SK-N-SH (cell line): ENCODE measurements around the gene SLITRK6. TPM values are rescaled to one million over a fixed set of nuclear protein-coding genes. Genes with fewer than 3 reads are reported as not detected.

Experiments
- CTCF ChIA-PET: fragments of 300-600, 350-600 bp; formaldehyde crosslinking; extraction: SDS; loops from one replicate; lab custom pipeline; 2021; lab: Yijun Ruan, JAX
- POLR2A ChIA-PET: fragments of 350-600 bp; sonication (Branson Sonifier 250); formaldehyde crosslinking; extraction: SDS; loops from one replicate; lab custom pipeline; 2020; ENCODE audit warnings: antibody characterized with exemption, inconsistent platforms; lab: Yijun Ruan, JAX
- DNase-seq: peaks from one replicate; pipeline ENCODE4 v3.0.0; 2012
- H2AFZ ChIP-seq: fragments of 200-600 bp; sonication (generic); 2 replicates; pipeline ENCODE4 v1.8.1; 2016; ENCODE audit warnings: antibody characterized with exemption, mild to moderate bottlenecking, low read depth
- H3F3A ChIP-seq: fragments of 200-600 bp; sonication (generic); replicated peaks from 2 replicates; pipeline ENCODE3; 2016; ENCODE audit warnings: antibody characterized with exemption, mild to moderate bottlenecking; ENCODE audit not compliant: insufficient read depth
- H3K27ac ChIP-seq, 2 experiments: fragments of 200-500 bp in 1 of 2; fragments of 200-600 bp in 1 of 2; sonication (Bioruptor generic) in 1 of 2; sonication (generic), shearing (Covaris generic) in 1 of 2; 2 replicates each; pipeline versions ENCODE4 v1.5.1 to v1.6.1; 2014 to 2016; ENCODE audit warnings: low read depth in 2 of 2, inconsistent platforms in 1 of 2, low read length in 1 of 2, mild to moderate bottlenecking in 1 of 2, mixed read lengths in 1 of 2
- H3K27me3 ChIP-seq: fragments of 200-600 bp; sonication (generic), shearing (Covaris generic); 2 replicates; pipeline ENCODE4 v1.6.1; 2016; ENCODE audit warnings: mixed run types; ENCODE audit not compliant: insufficient read depth
- H3K36me3 ChIP-seq, 2 experiments: fragments of 200-500 bp in 1 of 2; fragments of 200-600 bp in 1 of 2; sonication (Bioruptor generic) in 1 of 2; sonication (generic) in 1 of 2; replicated peaks in 1 of 2; 2 replicates each; pipeline versions ENCODE3 to v1.5.1; 2014 to 2016; ENCODE audit warnings: low read length in 1 of 2, mild to moderate bottlenecking in 1 of 2; ENCODE audit not compliant: insufficient read depth in 2 of 2, control insufficient read depth in 1 of 2
- H3K4me1 ChIP-seq, 2 experiments: fragments of 200-500 bp in 1 of 2; fragments of 200-600 bp in 1 of 2; sonication (Bioruptor generic) in 1 of 2; sonication (generic), shearing (Covaris generic) in 1 of 2; 2 replicates each; pipeline versions ENCODE4 v1.5.1 to v1.6.1; 2014 to 2016; ENCODE audit warnings: low read depth in 1 of 2, low read length in 1 of 2, mixed run types in 1 of 2; ENCODE audit not compliant: insufficient read depth in 2 of 2, control insufficient read depth in 1 of 2
- H3K4me2 ChIP-seq: fragments of 200-600 bp; sonication (generic), shearing (Covaris generic); 2 replicates; pipeline ENCODE4 v1.6.1; 2017; ENCODE audit warnings: mixed run types
- H3K4me3 ChIP-seq, 2 experiments: fragments of 200-500 bp in 1 of 2; fragments of 200-600 bp in 1 of 2; sonication (Bioruptor generic) in 1 of 2; sonication (generic), shearing (Covaris generic) in 1 of 2; 2 replicates each; pipeline versions ENCODE4 v1.5.1 to v1.8.1; 2014 to 2016; ENCODE audit warnings: low read depth in 2 of 2, inconsistent platforms in 1 of 2, low read length in 1 of 2, mild to moderate bottlenecking in 1 of 2, mixed read lengths in 1 of 2, moderate library complexity in 1 of 2
- H3K79me2 ChIP-seq: fragments of 200-600 bp; sonication (generic); 2 replicates; pipeline ENCODE4 v1.8.1; 2017; ENCODE audit warnings: mild to moderate bottlenecking; ENCODE audit not compliant: insufficient read depth
- H3K9ac ChIP-seq: fragments of 200-600 bp; sonication (generic); 2 replicates; pipeline ENCODE4 v1.6.1; 2017; ENCODE audit warnings: mixed run types
- H3K9me2 ChIP-seq: fragments of 200-600 bp; sonication (generic); 2 replicates; pipeline ENCODE4 v1.6.1; 2017; ENCODE audit warnings: mixed run types
- H3K9me3 ChIP-seq: fragments of 200-600 bp; sonication (generic); 2 replicates; pipeline ENCODE4 v1.6.1; 2017; ENCODE audit warnings: mixed run types, mild to moderate bottlenecking, moderate library complexity
- H4K20me1 ChIP-seq: fragments of 200-600 bp; sonication (generic); 2 replicates; pipeline ENCODE4 v1.6.1; 2017; ENCODE audit warnings: mild to moderate bottlenecking, mixed run types; ENCODE audit not compliant: insufficient read depth
- CHD2 ChIP-seq: fragments of 150-350 bp; IDR thresholded peaks from 2 replicates; pipeline ENCODE4 v1.6.1; 2018; ENCODE audit warnings: low read length; ENCODE audit not compliant: partially characterized antibody
- CTCF ChIP-seq: fragments of 200-600 bp; sonication (generic); IDR thresholded peaks from 2 replicates; pipeline ENCODE4 v1.6.1; 2017; ENCODE audit warnings: antibody characterized with exemption, mild to moderate bottlenecking, moderate library complexity
- EP300 ChIP-seq, 2 experiments: IDR thresholded peaks; 2 replicates each; pipeline versions ENCODE4 v1.4.0 to v1.6.1; 2012; ENCODE audit warnings: borderline replicate concordance in 1 of 2, low read depth in 1 of 2, low read length in 1 of 2
- EZH2phosphoT487 ChIP-seq: fragments of 200-600 bp; sonication (generic); IDR thresholded peaks from 2 replicates; pipeline ENCODE4 v1.6.1; 2017; ENCODE audit warnings: low read depth, mixed run types, mild to moderate bottlenecking, antibody characterized with exemption, moderate library complexity, borderline replicate concordance
- FOSL2 ChIP-seq: IDR thresholded peaks from 2 replicates; pipeline ENCODE4 v1.4.0; 2012; ENCODE audit warnings: low read depth, mild to moderate bottlenecking, moderate library complexity, borderline replicate concordance
- FOXJ3 ChIP-seq: sonication (generic); formaldehyde crosslinking; IDR thresholded peaks from 2 replicates; pipeline ENCODE4 v1.5.1; 2020; ENCODE audit warnings: mild to moderate bottlenecking, missing genetic modification reagents
- JUND ChIP-seq: IDR thresholded peaks from 2 replicates; pipeline ENCODE4 v1.4.0; 2012
- POLR2AphosphoS5 ChIP-seq: IDR thresholded peaks from 2 replicates; pipeline ENCODE4 v1.6.1; 2012; ENCODE audit warnings: low read depth, low read length
- RFX5 ChIP-seq: IDR thresholded peaks from 2 replicates; pipeline ENCODE4 v1.6.1; 2012; ENCODE audit warnings: mild to moderate bottlenecking, improper control_type of control experiment, low read length
- TEAD4 ChIP-seq: IDR thresholded peaks from 2 replicates; pipeline ENCODE4 v1.4.0; 2012; ENCODE audit warnings: mild to moderate bottlenecking, borderline replicate concordance; ENCODE audit not compliant: insufficient read depth
- USF1 ChIP-seq: IDR thresholded peaks from 2 replicates; pipeline ENCODE4 v1.4.0; 2012; ENCODE audit warnings: low read depth, borderline replicate concordance
- WGBS: methylation state at CpG from one replicate; pipeline ENCODE4 v1.1.6; 2017; ENCODE audit warnings: low lambda C conversion rate; 5-methylcytosine and 5-hydroxymethylcytosine counted together
- polyA plus RNA-seq, 3 experiments: library from polyadenylated mRNA; depleted of rRNA; stranded (reverse); fragments of >200 nt; gene quantifications; 2 replicates each; pipeline ENCODE4 v1.2.3, GENCODE V29; 2012
- TF ChIP-seq, protein P1 (sequence below): fragments of 150-350 bp; IDR thresholded peaks from 2 replicates; pipeline ENCODE4 v1.6.1; 2016; ENCODE audit warnings: mild to moderate bottlenecking, low read depth, low read length
- TF ChIP-seq, protein P2 (sequence below): IDR thresholded peaks from 2 replicates; pipeline ENCODE4; 2012
- TF ChIP-seq, protein P3 (sequence below): IDR thresholded peaks from 2 replicates; pipeline ENCODE4 v1.6.1; 2012; ENCODE audit warnings: mild to moderate bottlenecking, low read depth, low read length, moderate library complexity

SLITRK6 gene
- polyA plus RNA-seq, 1 of the 3 experiments (the other 2 are of a cell fraction) = 5.2 TPM

DNA sequence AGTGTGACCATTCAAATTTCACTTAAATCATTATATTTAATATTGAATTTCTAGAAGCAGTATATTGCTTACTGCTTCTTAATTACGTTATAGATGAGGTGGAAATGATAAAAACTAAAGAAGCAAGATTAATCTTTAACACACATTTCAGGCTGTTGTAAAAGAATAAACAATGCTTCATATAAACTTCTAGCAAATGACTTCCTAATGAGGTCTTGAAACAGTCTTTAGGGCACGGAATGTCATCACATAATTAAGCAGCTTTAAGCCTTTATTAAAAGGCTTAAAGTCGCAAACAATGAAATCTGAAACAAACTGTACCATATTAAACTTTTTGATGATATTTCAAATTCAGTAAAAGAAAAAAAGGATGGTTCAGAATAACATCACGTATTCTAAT, 1.9 kb downstream of the SLITRK6 start:
- peak overlapping the region; percentile 42; the same call in 1 of the 2 replicates for H3K9ac ChIP-seq
- H3F3A ChIP-seq = peaks cover 4% of the 10 kb centered on the region
- H4K20me1 ChIP-seq = no peaks in the 10 kb centered on the region
- ChIA-PET CTCF (interaction anchor here (2.3 kb wide), 1 partner anchor 9 kb away, joined by 7 read pairs; no protein-coding TSS in a partner anchor), POLR2A (no interaction called here)
- peak overlapping the region in 1 of 2 experiments; percentile 28; a peak in 1 of 4 replicates for H3K27ac ChIP-seq
- no peaks in the 10 kb centered on the region for H3K9me2 ChIP-seq
- DNase-seq = no peak
- H3K4me3 ChIP-seq = peak overlapping the region; percentile 60 to 67; a peak in 3 of 4 replicates
- no peaks in the 10 kb centered on the region for H3K9me3 ChIP-seq
- H3K36me3 ChIP-seq = peaks cover 9 to 17% of the 10 kb centered on the region in 2 experiments
- H3K27me3 ChIP-seq = no peaks in the 10 kb centered on the region
- peak overlapping the region; percentile 78; the same call in 1 of the 2 replicates for H2AFZ ChIP-seq
- 6% methylated on average over 4 of the region's 4 CpGs for WGBS
- H3K79me2 ChIP-seq = peaks cover 26% of the 10 kb centered on the region
- peaks cover 3 to 4% of the 10 kb centered on the region in 2 experiments; a peak in 2 of 4 replicates for H3K4me1 ChIP-seq
- no peak for TF ChIP-seq USF1
- TF ChIP-seq CTCF = no peak
- TF ChIP-seq, protein P1, sequence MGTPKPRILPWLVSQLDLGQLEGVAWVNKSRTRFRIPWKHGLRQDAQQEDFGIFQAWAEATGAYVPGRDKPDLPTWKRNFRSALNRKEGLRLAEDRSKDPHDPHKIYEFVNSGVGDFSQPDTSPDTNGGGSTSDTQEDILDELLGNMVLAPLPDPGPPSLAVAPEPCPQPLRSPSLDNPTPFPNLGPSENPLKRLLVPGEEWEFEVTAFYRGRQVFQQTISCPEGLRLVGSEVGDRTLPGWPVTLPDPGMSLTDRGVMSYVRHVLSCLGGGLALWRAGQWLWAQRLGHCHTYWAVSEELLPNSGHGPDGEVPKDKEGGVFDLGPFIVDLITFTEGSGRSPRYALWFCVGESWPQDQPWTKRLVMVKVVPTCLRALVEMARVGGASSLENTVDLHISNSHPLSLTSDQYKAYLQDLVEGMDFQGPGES = no peak
- no peak for TF ChIP-seq RFX5
- no peak for TF ChIP-seq POLR2AphosphoS5
- TF ChIP-seq EP300 (IDR thresholded peaks at IDR 0.05; ENCODE audit: borderline replicate concordance in 1 of 2, low read depth in 1 of 2, low read length in 1 of 2) = no peak
- TF ChIP-seq EZH2phosphoT487 = no peak
- TF ChIP-seq, protein P2, sequence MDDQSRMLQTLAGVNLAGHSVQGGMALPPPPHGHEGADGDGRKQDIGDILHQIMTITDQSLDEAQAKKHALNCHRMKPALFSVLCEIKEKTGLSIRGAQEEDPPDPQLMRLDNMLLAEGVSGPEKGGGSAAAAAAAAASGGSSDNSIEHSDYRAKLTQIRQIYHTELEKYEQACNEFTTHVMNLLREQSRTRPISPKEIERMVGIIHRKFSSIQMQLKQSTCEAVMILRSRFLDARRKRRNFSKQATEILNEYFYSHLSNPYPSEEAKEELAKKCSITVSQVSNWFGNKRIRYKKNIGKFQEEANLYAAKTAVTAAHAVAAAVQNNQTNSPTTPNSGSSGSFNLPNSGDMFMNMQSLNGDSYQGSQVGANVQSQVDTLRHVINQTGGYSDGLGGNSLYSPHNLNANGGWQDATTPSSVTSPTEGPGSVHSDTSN = no peak
- TF ChIP-seq CHD2 = no peak
- no peak for TF ChIP-seq FOXJ3
- TF ChIP-seq JUND = no peak
- no peak for TF ChIP-seq TEAD4
- TF ChIP-seq, protein P3, sequence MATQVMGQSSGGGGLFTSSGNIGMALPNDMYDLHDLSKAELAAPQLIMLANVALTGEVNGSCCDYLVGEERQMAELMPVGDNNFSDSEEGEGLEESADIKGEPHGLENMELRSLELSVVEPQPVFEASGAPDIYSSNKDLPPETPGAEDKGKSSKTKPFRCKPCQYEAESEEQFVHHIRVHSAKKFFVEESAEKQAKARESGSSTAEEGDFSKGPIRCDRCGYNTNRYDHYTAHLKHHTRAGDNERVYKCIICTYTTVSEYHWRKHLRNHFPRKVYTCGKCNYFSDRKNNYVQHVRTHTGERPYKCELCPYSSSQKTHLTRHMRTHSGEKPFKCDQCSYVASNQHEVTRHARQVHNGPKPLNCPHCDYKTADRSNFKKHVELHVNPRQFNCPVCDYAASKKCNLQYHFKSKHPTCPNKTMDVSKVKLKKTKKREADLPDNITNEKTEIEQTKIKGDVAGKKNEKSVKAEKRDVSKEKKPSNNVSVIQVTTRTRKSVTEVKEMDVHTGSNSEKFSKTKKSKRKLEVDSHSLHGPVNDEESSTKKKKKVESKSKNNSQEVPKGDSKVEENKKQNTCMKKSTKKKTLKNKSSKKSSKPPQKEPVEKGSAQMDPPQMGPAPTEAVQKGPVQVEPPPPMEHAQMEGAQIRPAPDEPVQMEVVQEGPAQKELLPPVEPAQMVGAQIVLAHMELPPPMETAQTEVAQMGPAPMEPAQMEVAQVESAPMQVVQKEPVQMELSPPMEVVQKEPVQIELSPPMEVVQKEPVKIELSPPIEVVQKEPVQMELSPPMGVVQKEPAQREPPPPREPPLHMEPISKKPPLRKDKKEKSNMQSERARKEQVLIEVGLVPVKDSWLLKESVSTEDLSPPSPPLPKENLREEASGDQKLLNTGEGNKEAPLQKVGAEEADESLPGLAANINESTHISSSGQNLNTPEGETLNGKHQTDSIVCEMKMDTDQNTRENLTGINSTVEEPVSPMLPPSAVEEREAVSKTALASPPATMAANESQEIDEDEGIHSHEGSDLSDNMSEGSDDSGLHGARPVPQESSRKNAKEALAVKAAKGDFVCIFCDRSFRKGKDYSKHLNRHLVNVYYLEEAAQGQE = no peak
- TF ChIP-seq FOSL2 = no peak
- peak overlapping the region; percentile 76 for H3K4me2 ChIP-seq
